ENCODE measurements around the gene AQP11. TPM values are rescaled to one million over a fixed set of nuclear protein-coding genes. Genes with fewer than 3 reads are reported as not detected.

Gene AQP11
- polyA plus RNA-seq, 1 donor from 2014 or later = 7.4 TPM

- Histone ChIP-seq H3K79me2 (replicated peaks; ENCODE audit: insufficient read depth, low read length) (no peaks in the 10 kb centered on the region), H3K9ac (ENCODE audit: low read length) (no peak overlapping the region), H3K9me2 (ENCODE audit: insufficient read depth, low read length) (no peaks in the 10 kb centered on the region), H4K20me1 (ENCODE audit: insufficient read depth) (no peaks in the 10 kb centered on the region), H3K9me3 (ENCODE audit: low read length) (no peaks in the 10 kb centered on the region), H3K4me3 (ENCODE audit: low read length) (no peak overlapping the region), H3K27me3 (ENCODE audit: insufficient read depth, low read depth, low read length) (no peaks in the 10 kb centered on the region), H3K36me3 (ENCODE audit: insufficient read depth, low read length) (no peaks in the 10 kb centered on the region), H3K4me2 (ENCODE audit: low read length) (no peak overlapping the region), H2AFZ (ENCODE audit: low read depth, low read length) (no peak overlapping the region), H3F3A (ENCODE audit: insufficient read depth, low read length, poor library complexity, severe bottlenecking) (no peaks in the 10 kb centered on the region), H3K27ac (ENCODE audit: low read length) (no peak overlapping the region)
- no peak for TF ChIP-seq CTCF (IDR thresholded peaks at IDR 0.05; ENCODE audit: poor library complexity, severe bottlenecking)
- TF ChIP-seq, protein P1, sequence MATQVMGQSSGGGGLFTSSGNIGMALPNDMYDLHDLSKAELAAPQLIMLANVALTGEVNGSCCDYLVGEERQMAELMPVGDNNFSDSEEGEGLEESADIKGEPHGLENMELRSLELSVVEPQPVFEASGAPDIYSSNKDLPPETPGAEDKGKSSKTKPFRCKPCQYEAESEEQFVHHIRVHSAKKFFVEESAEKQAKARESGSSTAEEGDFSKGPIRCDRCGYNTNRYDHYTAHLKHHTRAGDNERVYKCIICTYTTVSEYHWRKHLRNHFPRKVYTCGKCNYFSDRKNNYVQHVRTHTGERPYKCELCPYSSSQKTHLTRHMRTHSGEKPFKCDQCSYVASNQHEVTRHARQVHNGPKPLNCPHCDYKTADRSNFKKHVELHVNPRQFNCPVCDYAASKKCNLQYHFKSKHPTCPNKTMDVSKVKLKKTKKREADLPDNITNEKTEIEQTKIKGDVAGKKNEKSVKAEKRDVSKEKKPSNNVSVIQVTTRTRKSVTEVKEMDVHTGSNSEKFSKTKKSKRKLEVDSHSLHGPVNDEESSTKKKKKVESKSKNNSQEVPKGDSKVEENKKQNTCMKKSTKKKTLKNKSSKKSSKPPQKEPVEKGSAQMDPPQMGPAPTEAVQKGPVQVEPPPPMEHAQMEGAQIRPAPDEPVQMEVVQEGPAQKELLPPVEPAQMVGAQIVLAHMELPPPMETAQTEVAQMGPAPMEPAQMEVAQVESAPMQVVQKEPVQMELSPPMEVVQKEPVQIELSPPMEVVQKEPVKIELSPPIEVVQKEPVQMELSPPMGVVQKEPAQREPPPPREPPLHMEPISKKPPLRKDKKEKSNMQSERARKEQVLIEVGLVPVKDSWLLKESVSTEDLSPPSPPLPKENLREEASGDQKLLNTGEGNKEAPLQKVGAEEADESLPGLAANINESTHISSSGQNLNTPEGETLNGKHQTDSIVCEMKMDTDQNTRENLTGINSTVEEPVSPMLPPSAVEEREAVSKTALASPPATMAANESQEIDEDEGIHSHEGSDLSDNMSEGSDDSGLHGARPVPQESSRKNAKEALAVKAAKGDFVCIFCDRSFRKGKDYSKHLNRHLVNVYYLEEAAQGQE (IDR thresholded peaks at IDR 0.05; ENCODE audit: borderline replicate concordance) = no peak
- TF ChIP-seq SMC3 (conservative IDR thresholded peaks at IDR 0.05; ENCODE audit: poor library complexity) = no peak
- no peak for TF ChIP-seq EZH2 (IDR thresholded peaks at IDR 0.05; ENCODE audit: borderline replicate concordance, insufficient read depth, low read length, poor library complexity, severe bottlenecking)
- TF ChIP-seq RAD21 (conservative IDR thresholded peaks at IDR 0.05) = no peak
- no peak for TF ChIP-seq TAF1 (IDR thresholded peaks at IDR 0.05; ENCODE audit: low read depth)
- no peak for TF ChIP-seq MXI1 (conservative IDR thresholded peaks at IDR 0.05; ENCODE audit: poor library complexity, severe bottlenecking)
- TF ChIP-seq EP300 (conservative IDR thresholded peaks at IDR 0.05; ENCODE audit: poor library complexity, severe bottlenecking) = no peak
- no peak for TF ChIP-seq POLR2AphosphoS5 (IDR thresholded peaks at IDR 0.05)
Measured at GRCh38 chr11:77604281-77604680, 14.5 kb downstream of the AQP11 start.

DNA sequence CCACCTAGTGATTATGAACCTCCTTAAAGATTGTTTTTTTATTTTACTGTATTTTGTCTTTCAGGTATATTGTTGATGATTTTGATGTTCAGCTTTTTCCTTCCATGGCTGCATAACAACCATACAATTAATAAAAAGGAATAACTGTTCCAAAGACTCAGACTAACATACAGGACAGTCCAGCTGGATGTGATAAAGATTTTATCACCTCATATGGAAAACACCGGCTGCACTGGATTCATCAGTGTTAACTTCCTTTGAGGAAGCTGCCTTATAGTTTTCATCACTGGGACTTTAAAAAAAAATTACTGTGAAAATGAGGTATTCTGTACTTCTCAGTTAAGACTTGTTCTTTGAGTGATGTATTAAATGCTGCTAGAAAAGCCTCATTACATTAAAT, 19.5 kb downstream of the AQP11 start:
- H3K27ac ChIP-seq (ENCODE audit: low read length) = no peak overlapping the region
- no peak overlapping the region for H3K4me3 ChIP-seq (ENCODE audit: low read length)
- H4K20me1 ChIP-seq (ENCODE audit: insufficient read depth) = no peaks in the 10 kb centered on the region
- TF ChIP-seq MXI1 (conservative IDR thresholded peaks at IDR 0.05; ENCODE audit: poor library complexity, severe bottlenecking) (no peak), TAF1 (IDR thresholded peaks at IDR 0.05; ENCODE audit: low read depth) (no peak), CTCF (IDR thresholded peaks at IDR 0.05; ENCODE audit: poor library complexity, severe bottlenecking) (no peak), EP300 (conservative IDR thresholded peaks at IDR 0.05; ENCODE audit: poor library complexity, severe bottlenecking) (no peak), POLR2AphosphoS5 (IDR thresholded peaks at IDR 0.05) (no peak), SMC3 (conservative IDR thresholded peaks at IDR 0.05; ENCODE audit: poor library complexity) (no peak), RAD21 (conservative IDR thresholded peaks at IDR 0.05) (no peak), EZH2 (IDR thresholded peaks at IDR 0.05; ENCODE audit: borderline replicate concordance, insufficient read depth, low read length, poor library complexity, severe bottlenecking) (no peak)
- TF ChIP-seq, protein P1 (IDR thresholded peaks at IDR 0.05; ENCODE audit: borderline replicate concordance) = no peak
- no peaks in the 10 kb centered on the region for H3K9me2 ChIP-seq (ENCODE audit: insufficient read depth, low read length)
- H3K9ac ChIP-seq (ENCODE audit: low read length) = no peak overlapping the region
- no peaks in the 10 kb centered on the region for H3K79me2 ChIP-seq (replicated peaks; ENCODE audit: insufficient read depth, low read length)
- no peaks in the 10 kb centered on the region for H3K36me3 ChIP-seq (ENCODE audit: insufficient read depth, low read length)
- no peaks in the 10 kb centered on the region for H3K9me3 ChIP-seq (ENCODE audit: low read length)
- H2AFZ ChIP-seq (ENCODE audit: low read depth, low read length) = no peak overlapping the region
- H3K4me2 ChIP-seq (ENCODE audit: low read length) = no peak overlapping the region
- H3F3A ChIP-seq (ENCODE audit: insufficient read depth, low read length, poor library complexity, severe bottlenecking) = no peaks in the 10 kb centered on the region
- H3K27me3 ChIP-seq (ENCODE audit: insufficient read depth, low read depth, low read length) = no peaks in the 10 kb centered on the region
